Thoracic aorta (tissue), 2 donors: ENCODE measurements around the gene ANKRD31. TPM values are rescaled to one million over a fixed set of nuclear protein-coding genes. Genes with fewer than 3 reads are reported as not detected.
A peak's percentile ranks its signal among the peaks of the same experiment; 100 is the strongest.

Source experiments
- ATAC-seq: fragments of 150-250 bp; one replicate; pipeline ENCODE4 v1.8.0; 2017; ENCODE audit warnings: low read depth; ENCODE audit not compliant: insufficient number of reproducible peaks, low FRiP score
- DNase-seq: peaks from one replicate; pipeline ENCODE4 v3.0.0-alpha.2; 2020; ENCODE audit warnings: low spot score
- H3K27ac ChIP-seq, 2 donors: fragments of 200-600 bp; sonication (generic); 1 replicate in 1 of 2; 2 replicates in 1 of 2; pipeline ENCODE4 v1.5.1; 2016; ENCODE audit warnings: mild to moderate bottlenecking in 2 of 2, moderate library complexity in 2 of 2
- H3K27me3 ChIP-seq: fragments of 200-600 bp; sonication (generic); replicated peaks from 2 replicates; pipeline ENCODE4 v1.6.0; 2016; ENCODE audit warnings: mild to moderate bottlenecking; ENCODE audit not compliant: insufficient read depth
- H3K36me3 ChIP-seq: fragments of 200-600 bp; sonication (generic); one replicate; pipeline ENCODE4 v1.5.1; 2016
- H3K4me1 ChIP-seq, 2 donors: fragments of 200-600 bp; sonication (generic); 1 replicate in 1 of 2; 2 replicates in 1 of 2; pipeline versions ENCODE4 v1.5.1 to v1.6.0; 2016; ENCODE audit warnings: low read depth in 2 of 2, mild to moderate bottlenecking in 1 of 2; ENCODE audit not compliant: control insufficient read depth in 1 of 2
- H3K4me3 ChIP-seq: fragments of 200-600 bp; sonication (generic); 2 replicates; pipeline ENCODE4 v1.5.1; 2016; ENCODE audit warnings: mild to moderate bottlenecking
- H3K9me3 ChIP-seq: fragments of 200-600 bp; sonication (generic); 2 replicates; pipeline ENCODE4 v1.5.1; 2016
- total RNA-seq, 2 donors: library from RNA; depleted of rRNA; stranded (reverse); fragments of >200 nt; gene quantifications; one replicate each; pipeline versions ENCODE4 v1.1.0 to v1.2.3, GENCODE V29; 2016
- TF ChIP-seq, protein P1 (sequence below): fragments of 200-600 bp; sonication (generic); IDR thresholded peaks from one replicate; pipeline ENCODE4 v1.5.1; 2019; ENCODE audit warnings: antibody characterized with exemption

The ANKRD31 gene, protein sequence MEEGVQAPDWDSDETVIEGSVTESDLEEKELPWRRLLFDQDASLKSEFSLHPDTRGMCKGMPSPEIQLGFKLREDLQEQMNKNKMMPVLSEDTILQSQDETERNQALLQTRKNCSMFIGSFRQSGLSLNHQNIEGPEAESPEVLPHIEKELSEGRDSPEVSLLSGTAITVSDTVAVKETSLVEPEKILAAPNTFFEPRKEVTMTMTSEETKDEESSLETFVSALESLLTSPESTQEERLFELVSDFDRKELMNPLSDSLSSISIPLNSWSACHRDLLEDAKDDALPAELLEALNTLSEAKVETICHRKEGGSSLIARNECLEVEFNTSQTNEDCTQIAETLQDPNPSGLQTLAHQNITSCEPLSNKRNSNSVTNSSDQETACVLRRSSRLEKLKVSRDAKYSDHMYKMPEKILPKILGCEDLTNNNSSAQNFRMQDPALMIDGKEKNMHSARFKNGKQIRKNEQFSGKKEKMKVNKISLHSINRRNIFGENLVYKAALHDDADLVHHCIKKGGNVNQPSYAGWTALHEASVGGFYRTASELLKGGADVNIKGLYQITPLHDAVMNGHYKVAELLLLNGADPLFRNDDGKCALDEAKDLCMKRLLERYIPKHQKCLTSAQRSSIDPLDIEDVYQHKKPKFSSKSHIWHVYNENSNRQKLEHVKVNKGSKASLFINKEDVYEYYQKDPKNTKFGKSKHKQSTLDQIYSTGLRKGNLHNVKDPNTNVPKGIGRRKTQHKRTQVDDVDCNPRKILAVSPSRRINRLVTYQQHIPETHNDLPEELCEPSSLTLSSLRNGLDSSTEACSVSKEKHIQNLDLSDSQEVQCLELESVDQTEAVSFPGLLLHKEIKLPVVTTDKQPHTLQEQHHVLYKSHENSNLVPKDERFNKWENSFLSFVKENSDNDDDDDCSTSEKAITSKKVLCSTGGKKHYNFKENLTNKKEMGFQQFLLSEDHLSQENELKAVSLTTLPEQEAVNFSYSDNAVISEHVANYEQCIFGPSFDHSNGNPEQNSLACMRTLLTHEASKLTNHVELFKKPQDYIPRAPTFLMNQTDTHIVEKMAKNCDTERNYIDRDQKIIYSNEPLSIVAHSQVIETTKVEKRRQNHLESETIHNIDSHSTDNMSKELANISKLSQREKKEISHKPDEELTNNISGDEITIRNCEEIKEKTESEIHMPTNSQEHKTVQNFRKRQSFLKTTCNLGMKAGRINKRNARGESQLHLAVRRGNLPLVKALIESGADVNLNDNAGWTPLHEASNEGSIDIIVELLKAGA (N-terminal part only)
- under 1 TPM in 1 of 2 donors, not detected in 1; 0.14 TPM for total RNA-seq

DNA sequence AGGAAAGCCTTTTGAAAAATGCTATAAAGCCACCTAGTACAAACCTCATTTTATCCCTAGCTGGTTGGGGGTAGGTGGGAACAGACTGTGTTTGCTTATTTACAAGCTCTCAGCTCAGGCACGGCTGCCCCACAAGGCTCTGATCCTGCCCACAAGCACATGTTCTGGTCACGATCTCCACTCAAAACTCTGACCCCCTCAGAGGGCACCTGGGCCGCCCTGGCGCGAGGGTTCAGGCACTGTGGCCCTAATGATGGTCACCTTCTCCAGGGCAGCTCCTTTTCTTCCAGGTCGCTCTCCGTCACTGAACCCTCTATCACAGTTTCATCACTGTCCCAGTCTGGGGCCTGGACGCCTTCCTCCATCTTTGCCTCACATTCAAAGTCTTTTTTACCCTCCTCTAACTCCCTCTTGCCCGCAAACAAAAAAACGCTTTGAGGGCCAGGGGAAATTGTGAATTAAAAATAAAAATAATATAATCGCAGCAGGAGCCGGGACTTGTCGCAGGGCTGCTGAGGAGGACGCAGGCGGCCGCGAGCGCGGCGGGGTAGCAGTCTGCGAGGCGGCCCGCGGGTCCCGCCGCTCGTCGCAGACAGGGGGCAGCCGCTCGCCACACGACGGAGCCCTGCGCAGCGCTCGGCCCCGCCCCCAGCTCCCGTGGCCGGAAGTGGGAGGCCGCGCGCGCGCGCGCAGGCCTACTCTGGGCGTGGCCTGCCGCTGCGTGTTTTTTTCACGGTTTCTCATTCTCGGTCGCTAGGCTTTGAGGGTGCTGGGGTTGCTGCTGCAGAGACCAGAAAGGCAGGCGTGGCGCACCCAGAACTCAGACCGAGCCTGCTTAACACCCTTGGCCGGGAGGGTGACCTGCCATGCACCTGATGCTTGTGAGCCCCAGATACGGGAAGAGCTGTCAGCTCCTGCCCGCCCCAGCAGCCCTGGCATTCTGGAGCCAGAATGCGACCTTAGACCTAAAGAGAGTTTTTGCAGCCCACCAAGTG, at the start of gene ANKRD31:
ANKRD31 (minus strand) TSS at position 557 of the 995 bp plus-strand sequence; CDS start at position 365, 192 bp downstream.
- Histone ChIP-seq H3K27me3 (no peaks in the 10 kb centered on the region), H3K4me3 (peak within 1 kb of the TSS; percentile 78), H3K9me3 (no peaks in the 10 kb centered on the region), H3K36me3 (no peaks in the 10 kb centered on the region), H3K4me1 (peaks cover 0 to 5% of the 10 kb centered on the region in 2 donors), H3K27ac (peak within 1 kb of the TSS; percentile 51 to 76)
- peak; percentile 87 for ATAC-seq
- TF ChIP-seq, protein P1, sequence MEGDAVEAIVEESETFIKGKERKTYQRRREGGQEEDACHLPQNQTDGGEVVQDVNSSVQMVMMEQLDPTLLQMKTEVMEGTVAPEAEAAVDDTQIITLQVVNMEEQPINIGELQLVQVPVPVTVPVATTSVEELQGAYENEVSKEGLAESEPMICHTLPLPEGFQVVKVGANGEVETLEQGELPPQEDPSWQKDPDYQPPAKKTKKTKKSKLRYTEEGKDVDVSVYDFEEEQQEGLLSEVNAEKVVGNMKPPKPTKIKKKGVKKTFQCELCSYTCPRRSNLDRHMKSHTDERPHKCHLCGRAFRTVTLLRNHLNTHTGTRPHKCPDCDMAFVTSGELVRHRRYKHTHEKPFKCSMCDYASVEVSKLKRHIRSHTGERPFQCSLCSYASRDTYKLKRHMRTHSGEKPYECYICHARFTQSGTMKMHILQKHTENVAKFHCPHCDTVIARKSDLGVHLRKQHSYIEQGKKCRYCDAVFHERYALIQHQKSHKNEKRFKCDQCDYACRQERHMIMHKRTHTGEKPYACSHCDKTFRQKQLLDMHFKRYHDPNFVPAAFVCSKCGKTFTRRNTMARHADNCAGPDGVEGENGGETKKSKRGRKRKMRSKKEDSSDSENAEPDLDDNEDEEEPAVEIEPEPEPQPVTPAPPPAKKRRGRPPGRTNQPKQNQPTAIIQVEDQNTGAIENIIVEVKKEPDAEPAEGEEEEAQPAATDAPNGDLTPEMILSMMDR = peak; percentile 67
- peak; percentile 13 for DNase-seq

DNA sequence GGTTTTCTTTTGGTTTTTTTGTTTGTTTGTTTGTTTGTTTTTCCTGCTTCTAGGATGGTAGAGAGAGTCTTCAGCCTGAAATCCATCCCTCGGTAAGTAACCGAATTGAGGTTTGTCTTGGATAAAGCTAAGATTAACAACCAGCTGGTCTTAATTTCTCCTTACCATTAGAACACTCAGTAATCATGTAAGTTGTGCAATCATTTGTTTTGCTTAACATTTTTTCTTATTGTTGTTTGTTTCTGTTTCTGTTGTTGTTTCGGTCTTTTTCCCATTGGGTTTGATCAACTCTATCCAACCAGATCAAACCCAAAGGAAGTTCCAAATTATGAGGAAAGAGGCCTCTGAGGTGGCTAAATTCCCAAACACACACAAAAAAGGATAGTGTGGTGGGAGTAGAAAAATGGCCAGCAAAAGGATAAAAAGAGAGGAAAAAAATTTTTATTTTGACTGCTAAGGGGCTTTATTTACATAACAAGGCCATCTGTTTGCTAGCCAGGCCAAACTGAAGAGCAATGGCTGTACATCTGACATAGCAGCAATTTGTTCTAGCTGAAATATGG, 49.6 kb upstream of the ANKRD31 start:
- Histone ChIP-seq H3K36me3 (no peaks in the 10 kb centered on the region), H3K9me3 (no peaks in the 10 kb centered on the region), H3K4me3 (no peak overlapping the region), H3K27me3 (no peaks in the 10 kb centered on the region), H3K27ac (no peak overlapping the region), H3K4me1 (no peaks in the 10 kb centered on the region)
- ATAC-seq (no peak), DNase-seq (no peak)
- TF ChIP-seq, protein P1 = no peak

DNA sequence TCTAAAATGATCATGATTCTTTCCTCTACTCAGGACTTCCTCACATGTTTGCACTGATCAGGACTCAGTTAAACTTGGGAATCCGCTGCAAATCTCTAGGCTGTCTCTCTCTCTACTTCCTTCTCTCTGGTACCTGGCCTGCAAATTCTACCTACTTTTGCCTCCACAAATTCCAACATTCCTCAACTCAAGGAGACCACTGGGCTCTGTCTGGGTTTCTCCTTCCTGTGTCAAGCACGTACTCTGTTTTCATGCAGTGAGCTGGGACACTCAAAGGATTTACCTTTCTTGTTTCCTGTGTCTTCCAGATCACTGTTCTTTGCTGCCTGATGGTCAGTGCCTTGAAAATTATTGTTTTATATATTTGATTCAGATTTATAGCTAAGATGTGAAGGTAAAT, 45.9 kb upstream of the ANKRD31 start:
- Histone ChIP-seq H3K4me1 (no peaks in the 10 kb centered on the region), H3K27me3 (no peaks in the 10 kb centered on the region), H3K9me3 (no peaks in the 10 kb centered on the region), H3K36me3 (no peaks in the 10 kb centered on the region), H3K4me3 (no peak overlapping the region), H3K27ac (no peak overlapping the region)
- TF ChIP-seq, protein P1 = no peak
- ATAC-seq = no peak
- DNase-seq = no peak

GRCh38 chr5:75281716-75282465, 45.2 kb upstream of the ANKRD31 start:
- Histone ChIP-seq H3K36me3 (no peaks in the 10 kb centered on the region), H3K27me3 (no peaks in the 10 kb centered on the region), H3K4me1 (no peaks in the 10 kb centered on the region), H3K9me3 (no peaks in the 10 kb centered on the region), H3K27ac (no peak overlapping the region), H3K4me3 (no peak overlapping the region)
- TF ChIP-seq, protein P1 = no peak
- DNase-seq = no peak
- ATAC-seq = no peak
